ENCODE data around the gene DCBLD2.

Gene DCBLD2

GRCh38 chr3:98829246-98829832 lies 72.2 kb downstream of the DCBLD2 start:
- DNase-seq (ENCODE audit: low read depth): no peak

GRCh38 chr3:98827221-98827920 lies 74.1 kb downstream of the DCBLD2 start:
- DNase-seq (ENCODE audit: low read depth): no peak

GRCh38 chr3:98826126-98826525 lies 75.4 kb downstream of the DCBLD2 start:
- no peak for DNase-seq (ENCODE audit: low read depth)

GRCh38 chr3:98824256-98824655 lies 77.2 kb downstream of the DCBLD2 start:
- DNase-seq (ENCODE audit: low read depth): no peak

GRCh38 chr3:98823791-98824190 lies 77.7 kb downstream of the DCBLD2 start:
- no peak for DNase-seq (ENCODE audit: low read depth)

GRCh38 chr3:98821063-98821462 lies 80.4 kb downstream of the DCBLD2 start:
- DNase-seq (ENCODE audit: low read depth): no peak

- peak; percentile 34 for DNase-seq (ENCODE audit: low read depth)
These were observed 83.9 kb downstream of the DCBLD2 start for GRCh38 chr3:98817547-98818041.

- no peak for DNase-seq (ENCODE audit: low read depth)
These were observed 86.6 kb downstream of the DCBLD2 start for GRCh38 chr3:98814817-98815420.

GRCh38 chr3:98812851-98813374 lies 88.6 kb downstream of the DCBLD2 start:
- no peak for DNase-seq (ENCODE audit: low read depth)

GRCh38 chr3:98811048-98811447 lies 90.4 kb downstream of the DCBLD2 start:
- no peak for DNase-seq (ENCODE audit: low read depth)

- DNase-seq (ENCODE audit: low read depth): no peak
These were observed 91.9 kb downstream of the DCBLD2 start for GRCh38 chr3:98809557-98809956.

- no peak for DNase-seq (ENCODE audit: low read depth)
These were observed 93.4 kb downstream of the DCBLD2 start for GRCh38 chr3:98808071-98808470.

GRCh38 chr3:98807561-98807960 lies 93.9 kb downstream of the DCBLD2 start:
- no peak for DNase-seq (ENCODE audit: low read depth)

- no peak for DNase-seq (ENCODE audit: low read depth)
These were observed 94.5 kb downstream of the DCBLD2 start for GRCh38 chr3:98807011-98807410.

GRCh38 chr3:98806521-98806920 lies 95.0 kb downstream of the DCBLD2 start:
- no peak for DNase-seq (ENCODE audit: low read depth)

- DNase-seq (ENCODE audit: low read depth): no peak
These were observed 95.9 kb downstream of the DCBLD2 start for GRCh38 chr3:98805571-98805970.

- no peak for DNase-seq (ENCODE audit: low read depth)
These were observed 100.3 kb downstream of the DCBLD2 start for GRCh38 chr3:98801043-98801747.

- no peak for DNase-seq (ENCODE audit: low read depth)
These were observed 101.1 kb downstream of the DCBLD2 start for GRCh38 chr3:98800401-98800800.

GRCh38 chr3:98799479-98799878 lies 102.0 kb downstream of the DCBLD2 start:
- no peak for DNase-seq (ENCODE audit: low read depth)

- no peak for DNase-seq (ENCODE audit: low read depth)
These were observed 102.7 kb downstream of the DCBLD2 start for GRCh38 chr3:98798820-98799219.

GRCh38 chr3:98797905-98798304 lies 103.6 kb downstream of the DCBLD2 start:
- no peak for DNase-seq (ENCODE audit: low read depth)

GRCh38 chr3:98796334-98796733 lies 105.2 kb downstream of the DCBLD2 start:
- DNase-seq (ENCODE audit: low read depth): no peak

GRCh38 chr3:98793971-98794370 lies 107.5 kb downstream of the DCBLD2 start:
- no peak for DNase-seq (ENCODE audit: low read depth)

Measured in GM04504 (cell line).